Neural cell (in vitro differentiated cells): Measurements from ENCODE around the gene SNRNP200. TPM values are rescaled to one million over a fixed set of nuclear protein-coding genes. Genes with fewer than 3 reads are reported as not detected.

Source experiments
- H2AFZ ChIP-seq: fragments of 200-600, 300-800 bp; sonication (generic), shearing (Covaris generic); 2 replicates; pipeline ENCODE4 v1.6.0; 2014; ENCODE audit warnings: low read depth, mild to moderate bottlenecking, antibody characterized with exemption, low read length, moderate library complexity
- H3F3A ChIP-seq: fragments of 200-600 bp; shearing (Covaris generic); 2 replicates; pipeline ENCODE4 v1.6.1; 2016; ENCODE audit warnings: mild to moderate bottlenecking, moderate library complexity, mixed read lengths, antibody characterized with exemption, low read length; ENCODE audit not compliant: insufficient read depth, poor library complexity, severe bottlenecking
- H3K27ac ChIP-seq: fragments of 200-600, 300-800 bp; sonication (generic), shearing (Covaris generic); 2 replicates; pipeline ENCODE4 v1.5.1; 2014; ENCODE audit warnings: mild to moderate bottlenecking, low read length, moderate library complexity
- H3K27me3 ChIP-seq: fragments of 300-800, 200-600 bp; sonication (generic), shearing (Covaris generic); 2 replicates; pipeline ENCODE4 v1.6.0; 2014; ENCODE audit warnings: mild to moderate bottlenecking, low read depth, low read length, moderate library complexity; ENCODE audit not compliant: insufficient read depth
- H3K36me3 ChIP-seq: fragments of 300-800, 200-600 bp; sonication (generic), shearing (Covaris generic); 2 replicates; pipeline ENCODE4 v1.5.1; 2014; ENCODE audit warnings: mild to moderate bottlenecking, antibody characterized with exemption, low read length, moderate library complexity; ENCODE audit not compliant: insufficient read depth
- H3K4me2 ChIP-seq: fragments of 300-800, 200-600 bp; sonication (generic), shearing (Covaris generic); 2 replicates; pipeline ENCODE4 v1.6.0; 2014; ENCODE audit warnings: mild to moderate bottlenecking, low read length
- H3K4me3 ChIP-seq: fragments of 300-800, 200-600 bp; sonication (generic), shearing (Covaris generic); 2 replicates; pipeline ENCODE4 v1.5.1; 2014; ENCODE audit warnings: mild to moderate bottlenecking, low read length, moderate library complexity
- H3K79me2 ChIP-seq: fragments of 200-600 bp; shearing (Covaris generic); replicated peaks from 2 replicates; pipeline ENCODE4 v1.6.0; 2014; ENCODE audit warnings: mild to moderate bottlenecking, low read length, moderate library complexity; ENCODE audit not compliant: insufficient read depth
- H3K9ac ChIP-seq: fragments of 300-800, 200-600 bp; sonication (generic), shearing (Covaris generic); 2 replicates; pipeline ENCODE4 v1.6.1; 2016; ENCODE audit warnings: mild to moderate bottlenecking, low read length, mixed read lengths
- H3K9me2 ChIP-seq: fragments of 200-600 bp; shearing (Covaris generic); 2 replicates; pipeline ENCODE4 v1.6.1; 2016; ENCODE audit warnings: mild to moderate bottlenecking, low read length, mixed read lengths; ENCODE audit not compliant: insufficient read depth
- H3K9me3 ChIP-seq: fragments of 200-600, 300-800 bp; sonication (generic), shearing (Covaris generic); 2 replicates; pipeline ENCODE4 v1.6.1; 2016; ENCODE audit warnings: mild to moderate bottlenecking, mixed run types, low read length, moderate library complexity, mixed read lengths
- H4K20me1 ChIP-seq: fragments of 200-600 bp; shearing (Covaris generic); 2 replicates; pipeline ENCODE4 v1.6.1; 2016; ENCODE audit warnings: mild to moderate bottlenecking, mixed run types; ENCODE audit not compliant: insufficient read depth
- CTCF ChIP-seq: fragments of 450-650 bp; IDR thresholded peaks from 2 replicates; pipeline ENCODE4 v1.5.1; 2014; ENCODE audit warnings: antibody characterized with exemption, mild to moderate bottlenecking, moderate library complexity; ENCODE audit not compliant: poor library complexity, severe bottlenecking
- EP300 ChIP-seq: fragments of 450-650 bp; conservative IDR thresholded peaks from 2 replicates; pipeline ENCODE4 v1.6.1; 2014; ENCODE audit warnings: antibody characterized with exemption, mild to moderate bottlenecking, moderate library complexity; ENCODE audit not compliant: poor library complexity, severe bottlenecking
- EZH2 ChIP-seq: fragments of 200-600, 300-800 bp; shearing (Covaris generic), sonication (generic); IDR thresholded peaks from 2 replicates; pipeline ENCODE4 v1.6.1; 2014; ENCODE audit warnings: antibody characterized with exemption, low read length, borderline replicate concordance, mild to moderate bottlenecking; ENCODE audit not compliant: insufficient read depth, poor library complexity, severe bottlenecking
- MXI1 ChIP-seq: fragments of 450-650 bp; conservative IDR thresholded peaks from 2 replicates; pipeline ENCODE4 v1.6.1; 2014; ENCODE audit warnings: antibody characterized with exemption, mild to moderate bottlenecking; ENCODE audit not compliant: poor library complexity, severe bottlenecking
- POLR2AphosphoS5 ChIP-seq: IDR thresholded peaks from 2 replicates; pipeline ENCODE4 v1.6.1; 2012
- RAD21 ChIP-seq: fragments of 450-650 bp; conservative IDR thresholded peaks from 2 replicates; pipeline ENCODE4 v1.6.1; 2014; ENCODE audit warnings: antibody characterized with exemption, mild to moderate bottlenecking, moderate library complexity
- REST ChIP-seq: IDR thresholded peaks from 2 replicates; pipeline ENCODE4 v1.6.1; 2012; ENCODE audit warnings: borderline replicate concordance
- SMC3 ChIP-seq: fragments of 450-650 bp; conservative IDR thresholded peaks from 2 replicates; pipeline ENCODE4 v1.6.1; 2014; ENCODE audit warnings: antibody characterized with exemption, mild to moderate bottlenecking, moderate library complexity; ENCODE audit not compliant: poor library complexity
- TAF1 ChIP-seq: IDR thresholded peaks from 2 replicates; pipeline ENCODE4 v1.6.1; 2012; ENCODE audit warnings: low read depth
- polyA plus RNA-seq: library from polyadenylated mRNA; depleted of rRNA; stranded (reverse); fragments of >200 nt; gene quantifications from 2 replicates; pipeline ENCODE4 v1.2.3, GENCODE V29; 2014

SNRNP200 gene
- polyA plus RNA-seq, 1 donor from 2014 or later, result 70.4 TPM

- TF ChIP-seq EZH2 (no peak), MXI1 (no peak), POLR2AphosphoS5 (no peak), TAF1 (no peak), CTCF (no peak), REST (no peak), EP300 (no peak), SMC3 (no peak), RAD21 (no peak)
- Histone ChIP-seq H3K36me3 (no peaks in the 10 kb centered on the region), H3K9me3 (no peaks in the 10 kb centered on the region), H3K4me3 (no peak overlapping the region), H3K4me2 (no peak overlapping the region), H3K79me2 (no peaks in the 10 kb centered on the region), H3K9ac (no peak overlapping the region), H4K20me1 (no peaks in the 10 kb centered on the region), H3F3A (no peaks in the 10 kb centered on the region), H3K9me2 (no peaks in the 10 kb centered on the region), H3K27ac (no peak overlapping the region), H3K27me3 (no peaks in the 10 kb centered on the region), H2AFZ (no peak overlapping the region)
Observed at GRCh38 chr2:96238266-96238665, 67.1 kb downstream of the SNRNP200 start.

- no peak overlapping the region for H2AFZ ChIP-seq
- H3K9me2 ChIP-seq, result no peaks in the 10 kb centered on the region
- no peaks in the 10 kb centered on the region for H4K20me1 ChIP-seq
- no peaks in the 10 kb centered on the region for H3F3A ChIP-seq
- no peaks in the 10 kb centered on the region for H3K79me2 ChIP-seq
- H3K27me3 ChIP-seq, result no peaks in the 10 kb centered on the region
- H3K4me2 ChIP-seq, result no peak overlapping the region
- no peak overlapping the region for H3K27ac ChIP-seq
- H3K4me3 ChIP-seq, result no peak overlapping the region
- H3K9me3 ChIP-seq, result no peaks in the 10 kb centered on the region
- no peaks in the 10 kb centered on the region for H3K36me3 ChIP-seq
- TF ChIP-seq POLR2AphosphoS5 (no peak), EP300 (no peak), EZH2 (no peak), SMC3 (no peak), RAD21 (no peak), CTCF (no peak), REST (no peak), MXI1 (no peak)
- no peak overlapping the region for H3K9ac ChIP-seq
Observed at GRCh38 chr2:96236882-96237281, 68.5 kb downstream of the SNRNP200 start.
